Endothelial cell of umbilical vein (primary cell): ENCODE results near the gene MME. TPM values are rescaled to one million over a fixed set of nuclear protein-coding genes. Genes with fewer than 3 reads are reported as not detected.

ENCODE experiments used
- BruUV-seq: library from RNA; stranded (reverse); fragments of 400-500 nt; replicated peaks from 2 replicates; lab custom pipeline; 2021; lab: Mats Ljungman, UMichigan
- CTCF ChIA-PET: fragments of 300-600, 350-600 bp; sonication (Branson Sonifier 250); formaldehyde crosslinking; loops from one replicate; lab custom pipeline; 2021; ENCODE audit warnings: antibody characterized with exemption, inconsistent platforms; lab: Charles Lee
- POLR2A ChIA-PET: fragments of 300-600, 350-600 bp; sonication (Branson Sonifier 250); formaldehyde crosslinking; loops from one replicate; lab custom pipeline; 2021; ENCODE audit warnings: antibody characterized with exemption, inconsistent platforms; lab: Charles Lee
- DNase-seq: peaks from one replicate; pipeline ENCODE4 v3.0.0-alpha.2; 2011; ENCODE audit warnings: low read depth, low spot score
- FAIRE-seq: peaks from 2 replicates; lab custom pipeline; 2011; peaks lifted over from hg19 to GRCh38; lab: Jason Lieb, UNC
- H2AFZ ChIP-seq: 2 replicates; pipeline ENCODE4 v1.6.0; 2012; ENCODE audit warnings: low read depth, low read length, control low read depth, inconsistent platforms
- H3K27ac ChIP-seq: 2 replicates; pipeline ENCODE4 v1.5.1; 2011; ENCODE audit warnings: low read depth, mild to moderate bottlenecking, control low read depth, low read length, moderate library complexity; ENCODE audit not compliant: insufficient read depth
- H3K27me3 ChIP-seq, 2 experiments: 2 replicates each; pipeline versions ENCODE4 v1.6.0 to v1.6.1; 2011; ENCODE audit warnings: low read length in 2 of 2, mixed read lengths in 1 of 2; ENCODE audit not compliant: control insufficient read depth in 2 of 2, insufficient read depth in 2 of 2
- H3K36me3 ChIP-seq, 2 experiments: 2 replicates in 1 of 2; 3 replicates in 1 of 2; pipeline ENCODE4 v1.5.1; 2011; ENCODE audit warnings: low read length in 2 of 2, mild to moderate bottlenecking in 1 of 2, moderate library complexity in 1 of 2; ENCODE audit not compliant: control insufficient read depth in 2 of 2, insufficient read depth in 2 of 2; ENCODE audit errors: extremely low read depth in 1 of 2
- H3K4me1 ChIP-seq: 3 replicates; pipeline ENCODE4 v1.5.1; 2011; ENCODE audit warnings: mild to moderate bottlenecking, low read length; ENCODE audit not compliant: control insufficient read depth, insufficient read depth; ENCODE audit errors: extremely low read depth
- H3K4me2 ChIP-seq: 2 replicates; pipeline ENCODE4 v1.6.1; 2011; ENCODE audit warnings: low read length, control low read depth, mixed read lengths; ENCODE audit not compliant: insufficient read depth
- H3K4me3 ChIP-seq, 3 experiments: fragments of 200-600 bp in 1 of 3; sonication (generic), shearing (Covaris generic) in 1 of 3; replicated peaks in 1 of 3; 2 replicates each; pipeline ENCODE4 v1.5.1; 2011 to 2016; ENCODE audit warnings: control low read depth in 3 of 3, low read length in 3 of 3, mild to moderate bottlenecking in 2 of 3, inconsistent platforms in 1 of 3, low read depth in 1 of 3, moderate library complexity in 1 of 3; ENCODE audit not compliant: insufficient read depth in 1 of 3
- H3K79me2 ChIP-seq: 2 replicates; pipeline ENCODE4 v1.6.0; 2012; ENCODE audit warnings: low read length, inconsistent platforms; ENCODE audit not compliant: control insufficient read depth, insufficient read depth
- H3K9ac ChIP-seq: replicated peaks from 2 replicates; pipeline ENCODE3; 2011; ENCODE audit warnings: low read length, control low read depth; ENCODE audit not compliant: insufficient read depth; ENCODE audit errors: extremely low read depth
- H3K9me1 ChIP-seq: replicated peaks from 3 replicates; pipeline ENCODE4 v1.6.0; 2011; ENCODE audit warnings: mild to moderate bottlenecking, low read length; ENCODE audit not compliant: control insufficient read depth, insufficient read depth; ENCODE audit errors: extremely low read depth
- H3K9me3 ChIP-seq: replicated peaks from 2 replicates; pipeline ENCODE4 v1.5.1; 2012; ENCODE audit warnings: low read length, inconsistent platforms; ENCODE audit not compliant: control insufficient read depth, insufficient read depth
- H4K20me1 ChIP-seq: replicated peaks from 2 replicates; pipeline ENCODE3; 2011; ENCODE audit warnings: mild to moderate bottlenecking, low read length; ENCODE audit not compliant: control insufficient read depth, insufficient read depth; ENCODE audit errors: extremely low read depth
- CTCF ChIP-seq, 2 donors: IDR thresholded peaks; 1 replicate in 1 of 2; 2 replicates in 1 of 2; pipeline ENCODE4 v1.5.1; 2011; ENCODE audit warnings: low read length in 2 of 2, mild to moderate bottlenecking in 2 of 2, moderate library complexity in 2 of 2, control low read depth in 1 of 2, inconsistent platforms in 1 of 2, low read depth in 1 of 2; ENCODE audit not compliant: insufficient read depth in 1 of 2; ENCODE audit errors: extremely low read depth in 1 of 2
- EZH2 ChIP-seq: IDR thresholded peaks from 2 replicates; pipeline ENCODE4 v1.6.1; 2012; ENCODE audit warnings: borderline replicate concordance, low read depth, mild to moderate bottlenecking, moderate library complexity, low read length, inconsistent platforms; ENCODE audit not compliant: severe bottlenecking
- FOS ChIP-seq: IDR thresholded peaks from 2 replicates; pipeline ENCODE4 v1.6.1; 2011; ENCODE audit warnings: mild to moderate bottlenecking, low read length, moderate library complexity, borderline replicate concordance; ENCODE audit not compliant: insufficient read depth
- GATA2 ChIP-seq: IDR thresholded peaks from 2 replicates; pipeline ENCODE4 v1.7.0; 2011; ENCODE audit warnings: low read depth, mild to moderate bottlenecking, moderate library complexity, mixed read lengths, low read length; ENCODE audit not compliant: insufficient read length, insufficient read depth
- JUN ChIP-seq: IDR thresholded peaks from 2 replicates; pipeline ENCODE4 v1.6.1; 2011; ENCODE audit warnings: borderline replicate concordance, low read depth; ENCODE audit not compliant: insufficient read length, insufficient read depth
- MAX ChIP-seq: IDR thresholded peaks from 2 replicates; pipeline ENCODE4 v1.6.1; 2011; ENCODE audit not compliant: insufficient read depth, insufficient read length
- MYC ChIP-seq: IDR thresholded peaks from one replicate; pipeline ENCODE4 v1.6.1; 2011; ENCODE audit warnings: mild to moderate bottlenecking, low read depth, low read length
- POLR2A ChIP-seq: IDR thresholded peaks from 2 replicates; pipeline ENCODE4 v1.6.1; 2012; ENCODE audit warnings: low read depth, mild to moderate bottlenecking, control low read depth, low read length
- POLR2AphosphoS5 ChIP-seq: IDR thresholded peaks from 2 replicates; pipeline ENCODE4 v1.6.1; 2012; ENCODE audit warnings: low read depth, mild to moderate bottlenecking, control low read depth, low read length, moderate library complexity; ENCODE audit not compliant: insufficient read depth
- dilution Hi-C: fragments of 300-500 bp; cut with MboI; formaldehyde crosslinking; loops from one replicate; pipeline ENCODE4 v1.15.0; 2019; ENCODE audit warnings: low sequenced_read_pairs; ENCODE audit not compliant: extremely low pct_ligation_motif_present
- intact Hi-C: fragments of 100-400 bp; cut with micrococcal nuclease; formaldehyde crosslinking; loops from one replicate; pipeline ENCODE4 v1.10.0; 2022
- polyA plus RNA-seq, 4 experiments: library from polyadenylated mRNA; depleted of rRNA in 3 of 4; stranded (reverse) in 3 of 4; unstranded in 1 of 4; fragments of >200 nt; gene quantifications; 2 replicates each; pipeline versions ENCODE4 v1.2.1 to v1.2.3, GENCODE V29; 2011 to 2012; ENCODE audit warnings: missing spikeins in 1 of 4
- total RNA-seq: library from RNA; stranded (reverse); gene quantifications from 2 replicates; pipeline ENCODE4 v1.2.3, GENCODE V29; 2021

MME gene
- total and polyA plus RNA-seq, 2 donors (not counting 3 experiments of a cell fraction or from before 2014, with no cell fraction given), result 6.0 to 10.5 TPM

- Histone ChIP-seq H3K4me1 (no peaks in the 10 kb centered on the region), H3K27ac (no peak overlapping the region), H3K4me2 (no peak overlapping the region), H3K36me3 (no peaks in the 10 kb centered on the region), H3K4me3 (no peak overlapping the region), H4K20me1 (no peaks in the 10 kb centered on the region), H3K9ac (no peak overlapping the region), H2AFZ (no peak overlapping the region), H3K27me3 (no peaks in the 10 kb centered on the region), H3K9me3 (no peaks in the 10 kb centered on the region), H3K79me2 (no peaks in the 10 kb centered on the region), H3K9me1 (no peaks in the 10 kb centered on the region)
- no peak for TF ChIP-seq CTCF (IDR thresholded peaks at IDR 0.05; ENCODE audit: extremely low read depth in 1 of 2, insufficient read depth in 1 of 2, low read depth in 1 of 2, low read length in 2 of 2)
- no peak for TF ChIP-seq POLR2A
- TF ChIP-seq EZH2, result no peak
- TF ChIP-seq MYC, result no peak
- no peak for TF ChIP-seq FOS
- TF ChIP-seq MAX, result no peak
- no peak for TF ChIP-seq GATA2
- TF ChIP-seq POLR2AphosphoS5, result no peak
- TF ChIP-seq JUN, result no peak
- DNase-seq (no peak), FAIRE-seq (no peak)
- intact Hi-C loops, result no loop called here
- BruUV-seq, result no TSS peak
- dilution Hi-C loops, result no loop called here
- ChIA-PET POLR2A (no interaction called here), CTCF (no interaction called here)
These were observed 73.4 kb downstream of the MME start for GRCh38 chr3:155153242-155154186.
